Breast epithelium (tissue), 4 donors: ENCODE data around the gene GREB1. TPM values are rescaled to one million over a fixed set of nuclear protein-coding genes. Genes with fewer than 3 reads are reported as not detected.

Experiments used
- DNase-seq, 2 donors: peaks; one replicate each; pipeline ENCODE4 v3.0.0-alpha.2; 2019; ENCODE audit warnings: low spot score in 2 of 2
- H3K27ac ChIP-seq, 2 donors: fragments of 200-600 bp; sonication (generic) in 1 of 2; one replicate each; pipeline ENCODE4 v1.5.1; 2016 to 2019; ENCODE audit warnings: mild to moderate bottlenecking in 1 of 2
- H3K27me3 ChIP-seq, 2 donors: fragments of 200-600 bp; sonication (generic) in 1 of 2; one replicate each; pipeline versions ENCODE4 v1.5.1 to v1.6.0; 2017 to 2019; ENCODE audit warnings: control low read depth in 1 of 2, mild to moderate bottlenecking in 1 of 2
- H3K36me3 ChIP-seq: fragments of 200-600 bp; one replicate; pipeline ENCODE4 v1.5.1; 2019
- H3K4me1 ChIP-seq, 2 donors: fragments of 200-600 bp; sonication (generic); one replicate each; pipeline ENCODE4 v1.5.1; 2016 to 2019; ENCODE audit warnings: control low read depth in 1 of 2
- H3K4me3 ChIP-seq, 3 donors: fragments of 200-600 bp; sonication (generic); 1 replicate in 2 of 3; 2 replicates in 1 of 3; pipeline ENCODE4 v1.5.1; 2016 to 2019; ENCODE audit warnings: mild to moderate bottlenecking in 3 of 3, moderate library complexity in 2 of 3
- H3K9me3 ChIP-seq, 2 donors: fragments of 200-600 bp; sonication (generic) in 1 of 2; one replicate each; pipeline ENCODE4 v1.5.1; 2016 to 2019; ENCODE audit warnings: control low read depth in 1 of 2
- POLR2A ChIP-seq: fragments of 450-650 bp; IDR thresholded peaks from one replicate; pipeline ENCODE4 v1.6.1; 2016; ENCODE audit warnings: antibody characterized with exemption, mild to moderate bottlenecking, moderate library complexity
- POLR2AphosphoS5 ChIP-seq, 3 donors: sonication (generic); formaldehyde crosslinking; IDR thresholded peaks; one replicate each; pipeline ENCODE4 v1.6.1; 2017; ENCODE audit warnings: antibody characterized with exemption in 3 of 3
- intact Hi-C: fragments of 100-400 bp; cut with DNase I; formaldehyde crosslinking; loops from one replicate; pipeline ENCODE4 v1.15.1; 2023; ENCODE audit warnings: low total_unique reads
- total RNA-seq, 3 donors: library from RNA; depleted of rRNA; stranded (reverse); fragments of >200 nt; gene quantifications; one replicate each; pipeline ENCODE4 v1.1.0, GENCODE V29; 2016
- TF ChIP-seq, protein P1 (sequence below), 3 donors: fragments of 450-650 bp; IDR thresholded peaks; one replicate each; pipeline ENCODE4 v1.5.1; 2016 to 2017; ENCODE audit warnings: antibody characterized with exemption in 3 of 3, mild to moderate bottlenecking in 3 of 3, moderate library complexity in 3 of 3

Gene GREB1
- total RNA-seq, 3 donors from 2014 or later = 5.4 to 83.6 (median 42.9) TPM

DNA sequence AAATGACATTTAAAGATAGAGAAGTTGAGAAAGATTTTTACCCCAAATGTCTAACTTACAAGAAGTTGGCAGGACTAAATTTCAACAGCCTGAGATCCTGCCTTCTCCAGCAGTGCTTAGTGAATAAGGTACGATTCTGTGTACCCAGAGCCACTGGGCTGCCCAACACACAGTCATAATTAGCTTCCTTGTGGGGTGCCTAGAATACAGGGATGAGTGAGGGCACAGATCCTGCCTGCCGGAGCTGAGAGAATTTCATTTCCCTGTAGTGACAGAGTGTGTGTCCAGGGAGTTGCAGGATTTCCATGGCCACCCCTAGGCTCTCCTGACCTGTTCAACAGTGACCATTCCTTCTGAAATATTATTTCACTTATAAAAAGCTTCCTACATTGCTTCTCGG is 27.0 kb downstream of the GREB1 start:
- H3K36me3 ChIP-seq = no peaks in the 10 kb centered on the region
- intact Hi-C loops = no loop called here
- TF ChIP-seq POLR2A (no peak), POLR2AphosphoS5 (IDR thresholded peaks at IDR 0.05) (no peak)
- TF ChIP-seq, protein P1, sequence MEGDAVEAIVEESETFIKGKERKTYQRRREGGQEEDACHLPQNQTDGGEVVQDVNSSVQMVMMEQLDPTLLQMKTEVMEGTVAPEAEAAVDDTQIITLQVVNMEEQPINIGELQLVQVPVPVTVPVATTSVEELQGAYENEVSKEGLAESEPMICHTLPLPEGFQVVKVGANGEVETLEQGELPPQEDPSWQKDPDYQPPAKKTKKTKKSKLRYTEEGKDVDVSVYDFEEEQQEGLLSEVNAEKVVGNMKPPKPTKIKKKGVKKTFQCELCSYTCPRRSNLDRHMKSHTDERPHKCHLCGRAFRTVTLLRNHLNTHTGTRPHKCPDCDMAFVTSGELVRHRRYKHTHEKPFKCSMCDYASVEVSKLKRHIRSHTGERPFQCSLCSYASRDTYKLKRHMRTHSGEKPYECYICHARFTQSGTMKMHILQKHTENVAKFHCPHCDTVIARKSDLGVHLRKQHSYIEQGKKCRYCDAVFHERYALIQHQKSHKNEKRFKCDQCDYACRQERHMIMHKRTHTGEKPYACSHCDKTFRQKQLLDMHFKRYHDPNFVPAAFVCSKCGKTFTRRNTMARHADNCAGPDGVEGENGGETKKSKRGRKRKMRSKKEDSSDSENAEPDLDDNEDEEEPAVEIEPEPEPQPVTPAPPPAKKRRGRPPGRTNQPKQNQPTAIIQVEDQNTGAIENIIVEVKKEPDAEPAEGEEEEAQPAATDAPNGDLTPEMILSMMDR (IDR thresholded peaks at IDR 0.05) = no peak
- no peaks in the 10 kb centered on the region for H3K9me3 ChIP-seq
- H3K4me1 ChIP-seq = no peaks in the 10 kb centered on the region
- no peak overlapping the region for H3K4me3 ChIP-seq
- no peak for DNase-seq
- H3K27ac ChIP-seq = no peak overlapping the region
- H3K27me3 ChIP-seq = no peaks in the 10 kb centered on the region

DNA sequence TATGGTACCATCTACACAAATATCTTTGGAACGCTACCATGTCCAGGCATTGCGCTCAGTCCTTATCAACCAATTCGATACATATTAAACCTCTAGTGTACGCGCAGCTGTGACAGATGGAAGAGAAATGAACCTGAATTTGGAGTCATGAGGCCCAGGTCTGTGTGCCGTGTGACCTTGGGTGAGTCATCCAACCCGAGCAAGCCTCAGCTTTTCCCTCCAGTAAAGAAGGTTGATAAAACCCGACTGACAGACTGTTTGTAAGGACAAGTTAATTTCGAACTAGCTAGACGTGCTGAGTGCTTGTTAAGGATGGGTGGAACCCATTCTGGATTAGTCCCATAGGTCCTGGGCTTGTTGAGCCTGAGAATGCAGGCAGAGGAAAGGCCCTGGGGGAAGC is 28.2 kb downstream of the GREB1 start:
- TF ChIP-seq POLR2A (no peak), POLR2AphosphoS5 (IDR thresholded peaks at IDR 0.05) (no peak)
- TF ChIP-seq, protein P1 (IDR thresholded peaks at IDR 0.05) = no peak
- Histone ChIP-seq H3K4me1 (no peaks in the 10 kb centered on the region), H3K36me3 (no peaks in the 10 kb centered on the region), H3K27ac (no peak overlapping the region), H3K4me3 (no peak overlapping the region), H3K9me3 (no peaks in the 10 kb centered on the region), H3K27me3 (no peaks in the 10 kb centered on the region)
- intact Hi-C loops = no loop called here
- DNase-seq = no peak

DNA sequence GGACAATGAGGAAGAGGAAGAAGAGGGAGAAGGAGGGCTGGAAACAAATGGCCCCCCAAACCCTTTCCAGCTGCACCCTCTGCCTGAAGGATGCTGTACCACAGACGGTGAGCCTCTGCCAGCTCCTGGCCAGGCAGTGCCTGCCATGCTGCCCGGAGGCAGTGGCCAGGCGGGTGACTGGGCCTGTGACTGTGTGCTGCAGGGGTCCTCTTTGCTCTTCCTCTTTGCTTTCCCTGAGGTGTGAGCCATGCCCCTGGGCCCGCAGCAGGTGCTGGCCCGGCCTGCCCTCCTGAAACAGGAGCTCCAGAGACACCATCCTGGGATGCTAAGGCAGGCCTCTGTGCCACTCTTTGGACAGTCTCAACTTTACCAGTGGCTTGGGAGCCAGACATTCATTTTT is 28.6 kb downstream of the GREB1 start:
- TF ChIP-seq POLR2A = no peak
- TF ChIP-seq, protein P1 (IDR thresholded peaks at IDR 0.05) = no peak
- no peak for TF ChIP-seq POLR2AphosphoS5 (IDR thresholded peaks at IDR 0.05)
- H3K9me3 ChIP-seq = no peaks in the 10 kb centered on the region
- no peak overlapping the region for H3K27ac ChIP-seq
- no peak overlapping the region for H3K4me3 ChIP-seq
- no peaks in the 10 kb centered on the region for H3K27me3 ChIP-seq
- H3K4me1 ChIP-seq = no peaks in the 10 kb centered on the region
- H3K36me3 ChIP-seq = no peaks in the 10 kb centered on the region
- intact Hi-C loops = no loop called here
- no peak for DNase-seq

DNA sequence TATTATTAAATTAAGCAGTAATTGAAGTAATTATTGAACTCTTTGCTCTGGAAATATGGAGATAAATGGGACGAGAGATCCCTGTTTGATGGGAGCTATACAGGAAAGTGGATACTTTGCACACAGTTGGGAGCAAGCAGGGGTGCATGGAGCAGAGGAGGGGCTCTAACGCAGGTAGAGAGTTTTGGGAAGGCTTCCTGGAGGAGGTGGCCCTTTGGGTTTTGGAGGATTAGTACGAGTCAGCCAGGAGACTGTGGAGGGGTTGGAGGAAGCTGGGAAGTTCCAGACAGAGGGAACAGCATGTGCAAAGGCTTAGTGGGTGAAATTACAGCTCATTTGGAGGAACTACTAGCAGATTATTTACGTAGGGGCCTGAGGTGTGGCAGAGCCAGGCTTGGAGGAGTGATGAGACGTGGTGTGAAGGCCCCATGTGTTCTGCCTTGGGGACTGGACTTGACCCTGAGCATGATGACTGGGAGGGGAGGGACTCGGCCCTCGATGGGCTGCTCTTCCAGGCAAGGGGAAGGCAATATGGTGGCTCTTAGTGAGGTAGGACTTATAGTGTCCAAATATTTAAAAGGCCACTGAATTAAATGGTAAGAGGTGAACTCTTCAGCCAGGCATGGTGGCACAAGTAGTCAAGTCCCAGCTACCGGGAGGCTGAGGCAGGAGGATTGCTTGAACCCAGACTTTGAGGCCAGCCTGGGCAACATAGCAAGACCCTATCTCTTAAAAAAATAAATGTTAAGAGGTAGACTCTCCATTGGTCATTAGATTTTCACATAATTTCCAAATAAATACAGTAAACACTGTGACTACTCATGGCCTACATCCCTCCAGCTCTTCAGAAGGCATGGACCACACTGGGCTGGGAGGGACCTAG is 30.2 kb downstream of the GREB1 start:
- Histone ChIP-seq H3K4me1 (no peaks in the 10 kb centered on the region), H3K27me3 (no peaks in the 10 kb centered on the region), H3K4me3 (no peak overlapping the region), H3K9me3 (no peaks in the 10 kb centered on the region), H3K36me3 (no peaks in the 10 kb centered on the region), H3K27ac (no peak overlapping the region)
- intact Hi-C loops = no loop called here
- no peak for DNase-seq
- no peak for TF ChIP-seq POLR2A
- TF ChIP-seq, protein P1 (IDR thresholded peaks at IDR 0.05) = no peak
- TF ChIP-seq POLR2AphosphoS5 (IDR thresholded peaks at IDR 0.05) = no peak

DNA sequence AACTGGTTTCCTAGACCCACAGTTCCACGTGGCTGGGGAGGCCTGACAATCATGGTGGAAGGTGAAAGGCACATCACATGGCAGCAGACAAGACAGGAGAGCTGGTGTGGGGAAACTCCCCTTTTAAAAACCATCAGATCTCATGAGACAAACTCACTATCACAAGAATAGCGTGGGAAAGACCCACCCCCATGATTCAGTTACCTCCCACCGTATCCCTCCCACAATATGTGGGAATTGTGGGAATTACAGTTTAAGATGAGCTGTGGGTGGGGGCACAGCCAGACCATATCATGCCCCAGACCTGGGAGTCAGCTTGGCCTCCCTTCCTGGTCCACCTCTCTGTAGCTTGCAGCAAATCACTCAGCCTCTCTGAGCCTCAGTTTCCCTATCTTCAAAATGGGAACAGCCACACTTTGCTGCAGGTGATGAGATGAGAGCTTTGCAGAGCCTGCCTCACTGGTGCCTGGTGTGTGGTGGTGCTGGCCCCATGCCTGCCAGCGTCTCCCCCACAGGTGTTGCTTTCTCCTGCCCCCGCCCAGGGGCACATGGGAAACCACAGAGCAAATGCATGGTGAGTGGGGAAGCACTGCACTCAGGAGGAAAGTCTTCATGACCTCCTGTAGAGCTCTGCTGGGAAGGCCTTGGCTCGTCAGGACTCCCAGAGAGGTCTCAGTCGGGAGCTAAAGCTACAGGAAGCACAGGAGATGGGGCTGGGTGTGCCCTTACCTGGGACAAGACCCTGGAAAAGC is 31.1 kb downstream of the GREB1 start:
- no peak overlapping the region for H3K27ac ChIP-seq
- TF ChIP-seq, protein P1 (IDR thresholded peaks at IDR 0.05) = no peak
- no peak for TF ChIP-seq POLR2AphosphoS5 (IDR thresholded peaks at IDR 0.05)
- no peak for TF ChIP-seq POLR2A
- no peaks in the 10 kb centered on the region for H3K27me3 ChIP-seq
- intact Hi-C loops = no loop called here
- no peak overlapping the region for H3K4me3 ChIP-seq
- no peaks in the 10 kb centered on the region for H3K36me3 ChIP-seq
- no peak for DNase-seq
- no peaks in the 10 kb centered on the region for H3K9me3 ChIP-seq
- no peaks in the 10 kb centered on the region for H3K4me1 ChIP-seq
